ENCODE results near the gene SORCS1. TPM values are rescaled to one million over a fixed set of nuclear protein-coding genes. Genes with fewer than 3 reads are reported as not detected.

Gene SORCS1
- total RNA-seq, 4 donors from 2014 or later, result 0.26 to 9.4 (median 3.8) TPM

DNA sequence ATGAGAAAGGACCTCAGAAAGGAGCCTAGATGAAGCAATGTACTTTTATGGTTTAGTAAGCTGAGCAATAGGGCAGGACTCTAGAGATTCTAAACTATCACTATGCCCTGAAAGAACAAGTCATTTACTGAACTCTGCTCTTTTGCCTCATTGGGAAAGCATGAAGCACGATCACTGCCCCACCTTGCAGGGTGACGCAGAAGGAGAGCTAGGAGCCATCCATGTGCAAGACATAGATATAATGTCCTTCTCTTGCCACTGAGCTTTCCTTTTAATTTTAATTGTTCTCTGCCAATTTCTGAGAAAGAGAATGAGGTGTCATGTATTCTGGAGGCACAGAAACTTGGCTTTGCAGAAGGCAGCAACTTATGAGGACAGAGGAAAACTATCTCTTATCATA, 108.3 kb downstream of the SORCS1 start:
- no peaks in the 10 kb centered on the region for H3K9me3 ChIP-seq
- H3K27me3 ChIP-seq, result no peaks in the 10 kb centered on the region
- H3K36me3 ChIP-seq, result no peaks in the 10 kb centered on the region
- DNase-seq, result no peak
- intact Hi-C loops (cut with DNase I; ENCODE audit: low total_unique reads), result loop anchor here (5.0 kb wide), 1 partner anchor 196 kb away; no protein-coding TSS in a partner anchor
- no peaks in the 10 kb centered on the region for H3K4me1 ChIP-seq
- H3K27ac ChIP-seq, result no peak overlapping the region
- TF ChIP-seq POLR2A (IDR thresholded peaks at IDR 0.05) (no peak), CTCF (IDR thresholded peaks at IDR 0.05) (no peak)
- no peak overlapping the region for H3K4me3 ChIP-seq

DNA sequence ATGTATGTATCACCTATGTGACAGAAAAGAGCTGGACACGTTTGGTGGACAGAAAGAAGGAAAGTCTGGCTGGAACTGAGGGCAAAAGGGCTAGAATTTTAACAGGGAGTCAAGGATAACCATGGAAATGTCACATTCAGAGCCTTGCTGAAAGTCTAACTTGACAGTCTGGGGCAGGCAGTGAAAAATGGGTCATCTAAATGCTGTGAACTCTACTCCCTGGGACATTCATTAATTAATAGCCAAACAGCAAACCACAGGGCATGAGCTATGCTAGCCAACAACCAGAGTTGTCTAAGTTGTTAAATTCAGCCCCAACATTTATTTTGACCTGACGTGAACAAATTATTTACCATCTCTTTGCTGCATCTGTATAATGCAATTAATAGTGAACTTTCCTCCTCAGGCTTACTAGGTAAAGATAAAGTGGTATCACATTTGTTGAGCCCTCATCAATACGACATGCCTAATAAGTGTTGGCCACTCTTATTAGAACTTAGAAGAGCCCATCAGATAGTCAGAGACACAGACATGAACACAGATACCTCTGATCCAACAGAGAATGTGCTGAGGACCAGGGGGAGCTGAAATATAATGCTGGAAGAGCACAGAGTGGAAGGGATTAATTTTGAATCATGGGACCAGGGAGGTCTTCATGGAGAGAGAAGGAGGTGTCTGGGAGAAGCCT, 109.9 kb downstream of the SORCS1 start:
- Histone ChIP-seq H3K9me3 (no peaks in the 10 kb centered on the region), H3K27me3 (no peaks in the 10 kb centered on the region), H3K4me1 (no peaks in the 10 kb centered on the region), H3K4me3 (no peak overlapping the region), H3K36me3 (no peaks in the 10 kb centered on the region), H3K27ac (no peak overlapping the region)
- DNase-seq, result no peak
- TF ChIP-seq POLR2A (IDR thresholded peaks at IDR 0.05), result no peak
- no peak for TF ChIP-seq CTCF (IDR thresholded peaks at IDR 0.05)
- intact Hi-C loops (cut with DNase I; ENCODE audit: low total_unique reads), result loop anchor here (5.0 kb wide), 1 partner anchor 198 kb away; no protein-coding TSS in a partner anchor

GRCh38 chr10:107051769-107052168, 112.7 kb downstream of the SORCS1 start:
- Histone ChIP-seq H3K36me3 (no peaks in the 10 kb centered on the region), H3K4me3 (no peak overlapping the region), H3K27me3 (no peaks in the 10 kb centered on the region), H3K9me3 (no peaks in the 10 kb centered on the region), H3K27ac (no peak overlapping the region), H3K4me1 (no peaks in the 10 kb centered on the region)
- TF ChIP-seq CTCF (IDR thresholded peaks at IDR 0.05) (no peak), POLR2A (IDR thresholded peaks at IDR 0.05) (no peak)
- DNase-seq, result no peak
- intact Hi-C loops (cut with DNase I; ENCODE audit: low total_unique reads), result no loop called here

GRCh38 chr10:107043461-107043860, 121.0 kb downstream of the SORCS1 start:
- no peaks in the 10 kb centered on the region for H3K9me3 ChIP-seq
- DNase-seq, result no peak
- TF ChIP-seq POLR2A (IDR thresholded peaks at IDR 0.05) (no peak), CTCF (IDR thresholded peaks at IDR 0.05) (no peak)
- H3K36me3 ChIP-seq, result no peaks in the 10 kb centered on the region
- H3K27me3 ChIP-seq, result no peaks in the 10 kb centered on the region
- no peaks in the 10 kb centered on the region for H3K4me1 ChIP-seq
- no peak overlapping the region for H3K4me3 ChIP-seq
- no peak overlapping the region for H3K27ac ChIP-seq
- intact Hi-C loops (cut with DNase I; ENCODE audit: low total_unique reads), result no loop called here

DNA sequence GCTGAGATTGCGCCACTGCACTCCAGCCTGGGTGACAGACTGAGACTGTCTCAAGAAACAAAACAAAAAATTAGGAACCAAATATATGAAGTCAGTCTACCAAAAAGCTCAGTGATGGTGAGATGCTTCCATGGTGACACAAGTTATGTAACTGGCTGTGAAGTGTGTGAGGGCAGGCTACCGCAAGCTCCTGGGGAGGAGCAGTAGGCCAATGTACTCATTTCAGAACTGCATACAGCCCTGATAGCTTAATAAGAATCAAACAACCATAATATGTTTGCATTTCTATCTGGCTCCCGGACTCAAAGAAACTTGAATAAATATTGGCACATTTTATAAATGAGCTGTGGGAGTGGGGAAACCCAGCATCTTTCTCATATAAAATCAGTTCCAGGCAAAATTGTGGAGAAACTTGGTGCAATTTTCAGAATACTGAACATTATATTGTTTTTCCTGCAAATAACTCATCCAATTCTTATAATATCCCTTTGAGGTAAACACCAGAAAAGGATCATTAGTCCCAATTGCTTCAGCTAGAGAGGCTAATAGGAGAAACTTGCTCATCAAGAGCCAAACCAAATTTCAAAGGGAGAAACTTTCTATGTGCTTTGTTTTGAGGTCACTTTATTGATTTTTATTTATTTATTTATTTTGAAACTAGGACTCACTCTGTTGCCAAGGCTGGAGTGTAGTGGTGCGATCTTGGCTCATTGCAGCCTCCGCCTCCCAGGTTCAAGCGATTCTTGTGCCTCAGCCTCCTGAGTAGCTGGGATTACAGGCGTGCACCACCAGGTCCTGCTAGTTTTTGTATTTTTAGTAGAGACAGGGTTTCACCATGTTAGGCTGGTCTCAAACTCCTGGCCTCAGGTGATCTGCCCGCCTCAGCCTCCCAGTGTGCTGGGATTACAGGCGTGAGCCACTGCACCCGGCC, 127.0 kb downstream of the SORCS1 start:
- Histone ChIP-seq H3K4me3 (no peak overlapping the region), H3K27me3 (no peaks in the 10 kb centered on the region), H3K9me3 (no peaks in the 10 kb centered on the region), H3K4me1 (no peaks in the 10 kb centered on the region), H3K27ac (no peak overlapping the region), H3K36me3 (no peaks in the 10 kb centered on the region)
- no peak for DNase-seq
- TF ChIP-seq CTCF (IDR thresholded peaks at IDR 0.05) (no peak), POLR2A (IDR thresholded peaks at IDR 0.05) (no peak)
- intact Hi-C loops (cut with DNase I; ENCODE audit: low total_unique reads), result no loop called here
